Measurements from ENCODE around the gene PCDHB15. TPM values are rescaled to one million over a fixed set of nuclear protein-coding genes. Genes with fewer than 3 reads are reported as not detected.
"Not testable (repeated sequence)": the region's sequence is repeated elsewhere in the genome, so short reads cannot be mapped to it uniquely, and the experiment has no call there.

Gene PCDHB15
- total RNA-seq (21.3 and 32.4 TPM in 2 replicates), polyA plus RNA-seq (13.3 and 19.3 TPM in 2 replicates)

- Histone ChIP-seq H3K4me3 (peak within 1 kb of the TSS; percentile 44), H3K36me3 (no peaks in the 10 kb centered on the region), H3K4me1 (ENCODE audit: low read depth) (no peaks in the 10 kb centered on the region), H3K27ac (peak within 1 kb of the TSS; percentile 62), H3K9me3 (ENCODE audit: low read depth) (no peaks in the 10 kb centered on the region), H3K27me3 (no peaks in the 10 kb centered on the region)
- TF ChIP-seq CTCF (IDR thresholded peaks at IDR 0.05; ENCODE audit: low read depth, low read length), result no peak
- peak; percentile 2 to 54 for DNase-seq (ENCODE audit: low read depth in 1 of 2, low spot score in 1 of 2)
These were observed at the start of gene PCDHB15 for GRCh38 chr5:141245250-141245717. PCDHB15 (plus strand) TSS chr5:141245395; CDS start chr5:141245579, 184 bp downstream.

GRCh38 chr5:141196363-141196762 lies 48.8 kb upstream of the PCDHB15 start:
- no peaks in the 10 kb centered on the region for H3K9me3 ChIP-seq (ENCODE audit: low read depth)

GRCh38 chr5:141199359-141200235 lies 45.6 kb upstream of the PCDHB15 start, which contains the start of gene PCDHB11:
PCDHB11 (plus strand) TSS chr5:141199627; CDS start chr5:141199775, 148 bp downstream.
- Histone ChIP-seq H3K4me1 (ENCODE audit: low read depth) (no peaks in the 10 kb centered on the region), H3K4me3 (peak within 1 kb of the TSS; percentile 16), H3K27me3 (peaks cover 15% of the 10 kb centered on the region), H3K9me3 (ENCODE audit: low read depth) (no peaks in the 10 kb centered on the region), H3K27ac (no peak within 1 kb of the TSS), H3K36me3 (no peaks in the 10 kb centered on the region)
- no peak for TF ChIP-seq CTCF (IDR thresholded peaks at IDR 0.05; ENCODE audit: low read depth, low read length)
- DNase-seq (ENCODE audit: low read depth in 1 of 2, low spot score in 1 of 2), result peak in 1 of 2 donors; percentile 34

More at GRCh38 chr5:141196363-141196762, 48.8 kb upstream of the PCDHB15 start:
- H3K4me3 ChIP-seq, result no peak overlapping the region
- no peak for TF ChIP-seq CTCF (IDR thresholded peaks at IDR 0.05; ENCODE audit: low read depth, low read length)
- H3K4me1 ChIP-seq (ENCODE audit: low read depth), result no peaks in the 10 kb centered on the region
- DNase-seq (ENCODE audit: low read depth in 1 of 2, low spot score in 1 of 2), result no peak
- no peak overlapping the region for H3K27ac ChIP-seq
- H3K27me3 ChIP-seq, result peaks cover 10% of the 10 kb centered on the region
- no peaks in the 10 kb centered on the region for H3K36me3 ChIP-seq

- not testable (repeated sequence) for DNase-seq (ENCODE audit: low read depth in 1 of 2, low spot score in 1 of 2); H3K36me3 ChIP-seq; H3K4me1 ChIP-seq (ENCODE audit: low read depth); H3K4me3 ChIP-seq; H3K27ac ChIP-seq; H3K9me3 ChIP-seq (ENCODE audit: low read depth)
- peaks cover 15% of the 10 kb centered on the region for H3K27me3 ChIP-seq
These were observed 44.1 kb upstream of the PCDHB15 start for GRCh38 chr5:141201126-141201525.

GRCh38 chr5:141201646-141202045 lies 43.5 kb upstream of the PCDHB15 start:
- not testable (repeated sequence) for H3K4me1 ChIP-seq (ENCODE audit: low read depth); H3K36me3 ChIP-seq; H3K9me3 ChIP-seq (ENCODE audit: low read depth); DNase-seq (ENCODE audit: low read depth in 1 of 2, low spot score in 1 of 2); H3K27ac ChIP-seq; H3K4me3 ChIP-seq
- peaks cover 15% of the 10 kb centered on the region for H3K27me3 ChIP-seq

GRCh38 chr5:141208478-141208877 lies 36.7 kb upstream of the PCDHB15 start, which contains the start of gene PCDHB12:
PCDHB12 (plus strand) TSS chr5:141208719; CDS start chr5:141208908, 189 bp downstream.
- no peak for TF ChIP-seq CTCF (IDR thresholded peaks at IDR 0.05; ENCODE audit: low read depth, low read length)
- H3K36me3 ChIP-seq, result no peaks in the 10 kb centered on the region
- H3K27ac ChIP-seq, result no peak within 1 kb of the TSS
- peak in 1 of 2 donors; percentile 49 for DNase-seq (ENCODE audit: low read depth in 1 of 2, low spot score in 1 of 2)
- H3K4me3 ChIP-seq, result peak within 1 kb of the TSS; percentile 24
- no peaks in the 10 kb centered on the region for H3K4me1 ChIP-seq (ENCODE audit: low read depth)
- no peaks in the 10 kb centered on the region for H3K27me3 ChIP-seq
- H3K9me3 ChIP-seq (ENCODE audit: low read depth), result peaks cover 3% of the 10 kb centered on the region

GRCh38 chr5:141210281-141210680 lies 34.9 kb upstream of the PCDHB15 start:
- not testable (repeated sequence) for H3K36me3 ChIP-seq; H3K27ac ChIP-seq; H3K9me3 ChIP-seq (ENCODE audit: low read depth); H3K4me1 ChIP-seq (ENCODE audit: low read depth); H3K27me3 ChIP-seq; DNase-seq (ENCODE audit: low read depth in 1 of 2, low spot score in 1 of 2); H3K4me3 ChIP-seq

- H3K36me3 ChIP-seq; DNase-seq (ENCODE audit: low read depth in 1 of 2, low spot score in 1 of 2); H3K27me3 ChIP-seq; H3K4me3 ChIP-seq; H3K9me3 ChIP-seq (ENCODE audit: low read depth); H3K4me1 ChIP-seq (ENCODE audit: low read depth); H3K27ac ChIP-seq: not testable (repeated sequence)
These were observed 34.3 kb upstream of the PCDHB15 start for GRCh38 chr5:141210849-141211248.

- not testable (repeated sequence) for H3K9me3 ChIP-seq (ENCODE audit: low read depth); H3K4me3 ChIP-seq; H3K27ac ChIP-seq; H3K36me3 ChIP-seq; H3K27me3 ChIP-seq; H3K4me1 ChIP-seq (ENCODE audit: low read depth)
- peak; percentile 26 to 71 for DNase-seq (ENCODE audit: low read depth in 1 of 2, low spot score in 1 of 2)
These were observed 31.4 kb upstream of the PCDHB15 start, which contains the start of gene PCDHB13 for GRCh38 chr5:141213656-141214339. PCDHB13 (plus strand) TSS chr5:141213919; CDS start chr5:141214124, 205 bp downstream.
